ENCODE data around the gene MAP2K7.

GRCh38 chr19:7879836-7880235, 23.8 kb upstream of the MAP2K7 start:
- TF ChIP-seq EZH2 (IDR thresholded peaks at IDR 0.05) (no peak), CTCF (IDR thresholded peaks at IDR 0.05 in 2 of 3, conservative IDR thresholded peaks at IDR 0.05 in 1 of 3; ENCODE audit: borderline replicate concordance in 1 of 3, insufficient read depth in 1 of 3, low read depth in 2 of 3, low read length in 2 of 3) (no peak), POLR2AphosphoS5 (IDR thresholded peaks at IDR 0.05; ENCODE audit: low read depth, low read length) (no peak), POLR2A (IDR thresholded peaks at IDR 0.05; ENCODE audit: borderline replicate concordance, extremely low read depth, insufficient read depth, insufficient read length) (no peak), ELF1 (IDR thresholded peaks at IDR 0.05; ENCODE audit: borderline replicate concordance, low read depth) (no peak), FOSL1 (IDR thresholded peaks at IDR 0.05; ENCODE audit: low read depth) (no peak), EGR1 (IDR thresholded peaks at IDR 0.05; ENCODE audit: low read depth) (no peak), MAX (IDR thresholded peaks at IDR 0.05) (no peak), SP1 (IDR thresholded peaks at IDR 0.05; ENCODE audit: low read depth) (no peak), EZH2phosphoT487 (IDR thresholded peaks at IDR 0.05; ENCODE audit: borderline replicate concordance) (no peak), ZFX (IDR thresholded peaks at IDR 0.05) (no peak), TCF7L2 (IDR thresholded peaks at IDR 0.05; ENCODE audit: borderline replicate concordance, extremely low read depth, insufficient read depth, insufficient read length) (no peak), RAD21 (IDR thresholded peaks at IDR 0.05; ENCODE audit: low read depth) (no peak), JUND (IDR thresholded peaks at IDR 0.05) (no peak)

Data from HCT116 (cell line).